NCI-H1417 treated with DMSO at 0.1 percent for 48 hours (cell line): Measurements from ENCODE around the gene TRPC1.

Experiments
- DNase-seq: peaks from one replicate; lab custom pipeline; 2025; lab: John Stamatoyannopoulos, UW

Gene TRPC1

GRCh38 chr3:142754494-142754893 is 30.7 kb downstream of the TRPC1 start:
- DNase-seq: no peak

GRCh38 chr3:142768338-142768737 is 44.5 kb downstream of the TRPC1 start:
- no peak for DNase-seq

DNA sequence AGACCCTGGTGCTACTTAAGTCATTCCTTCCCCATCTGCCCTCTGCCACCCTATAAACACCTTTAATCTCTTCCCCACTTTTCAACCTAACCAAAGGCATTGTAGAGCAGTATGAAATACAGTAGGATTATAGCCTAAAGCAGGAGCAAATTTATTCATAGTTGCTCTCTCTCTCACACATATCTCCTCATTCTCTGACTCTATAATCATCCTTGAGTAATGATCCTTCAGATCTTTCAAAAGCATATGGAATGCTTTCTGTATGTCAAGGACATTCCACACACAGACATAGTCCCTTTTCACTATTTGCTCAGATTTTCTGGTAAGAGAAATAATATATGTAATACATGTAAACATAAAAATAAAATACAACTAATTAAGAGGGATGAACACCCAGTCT is 54.1 kb downstream of the TRPC1 start:
- no peak for DNase-seq

DNA sequence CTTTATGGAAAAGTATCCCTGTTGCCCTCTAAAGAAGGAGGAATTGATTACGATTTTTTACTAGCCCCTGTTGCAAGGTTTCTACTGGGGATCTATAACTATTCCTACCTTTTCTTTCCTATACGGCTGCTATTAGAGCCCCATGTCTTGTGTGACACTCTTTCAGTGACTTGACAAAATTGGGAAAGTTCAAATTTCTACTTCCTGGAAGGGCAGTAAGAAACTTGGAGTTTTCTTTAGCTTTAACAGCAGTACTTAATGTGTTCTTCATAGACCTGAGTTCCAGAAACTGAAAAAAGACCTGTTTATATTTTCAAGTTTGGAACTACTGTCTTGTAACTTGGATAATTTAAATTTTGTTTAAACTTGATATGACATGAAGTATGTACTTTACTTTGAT is 54.7 kb downstream of the TRPC1 start:
- no peak for DNase-seq

DNA sequence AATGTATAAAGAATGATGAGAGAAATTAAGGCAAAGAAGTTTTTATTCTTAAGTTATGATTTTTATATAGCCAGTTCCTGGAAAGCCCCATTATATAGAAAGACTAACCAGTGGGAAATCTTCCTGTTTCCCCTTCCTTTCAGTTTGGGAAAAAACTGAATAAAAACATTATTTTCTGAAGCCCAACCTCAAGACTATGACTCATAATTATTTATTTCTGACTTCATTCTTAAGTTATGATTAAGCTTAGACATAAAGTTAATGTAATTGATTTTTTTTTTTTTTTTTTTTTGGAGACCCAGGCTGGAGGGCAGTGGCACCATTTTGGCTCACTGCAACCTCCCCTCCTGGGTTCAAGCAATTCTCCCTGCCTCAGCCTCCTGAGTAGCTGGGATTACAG is 55.8 kb downstream of the TRPC1 start:
- no peak for DNase-seq

- no peak for DNase-seq
Observed at GRCh38 chr3:142782616-142783015, 58.8 kb downstream of the TRPC1 start.

- DNase-seq: no peak
Observed at GRCh38 chr3:142784228-142784627, 60.4 kb downstream of the TRPC1 start.

DNA sequence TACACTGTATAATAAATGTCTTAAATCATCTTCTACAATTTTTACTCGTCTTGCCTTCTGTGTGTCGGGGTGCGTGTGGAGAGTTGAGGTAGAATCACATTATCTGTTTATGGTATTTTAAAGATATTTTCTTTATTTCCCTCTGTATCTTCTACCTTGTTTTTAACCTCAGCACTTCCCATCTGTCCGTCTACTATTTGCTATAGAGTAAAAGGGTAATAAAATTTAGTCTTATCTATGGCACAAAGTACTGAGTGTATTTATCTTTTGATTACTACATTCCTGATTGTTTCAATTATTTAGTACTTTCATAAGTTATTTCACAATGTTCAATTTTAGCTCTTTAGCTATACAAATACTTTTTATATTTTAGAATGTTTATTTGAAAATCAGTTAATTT is 62.2 kb downstream of the TRPC1 start:
- no peak for DNase-seq

DNA sequence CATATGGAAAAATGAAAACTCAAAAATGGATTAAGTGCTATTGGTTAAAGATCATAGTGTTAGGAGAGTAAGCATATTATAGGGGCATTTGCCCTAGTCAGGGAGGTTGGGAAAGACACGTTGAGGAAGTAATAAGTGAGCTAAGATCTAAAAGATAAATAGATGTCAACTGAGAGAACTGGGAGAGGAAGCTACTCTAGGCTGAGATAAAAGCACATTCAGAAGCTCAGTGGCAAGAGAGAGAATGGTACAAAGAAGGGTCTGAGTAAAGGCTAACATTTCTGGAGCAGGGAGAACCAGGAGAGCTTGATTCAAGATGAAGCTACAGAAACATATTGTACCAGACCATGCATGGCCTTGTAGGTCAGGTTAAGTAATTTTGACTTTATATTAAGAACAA is 63.9 kb downstream of the TRPC1 start:
- no peak for DNase-seq

DNA sequence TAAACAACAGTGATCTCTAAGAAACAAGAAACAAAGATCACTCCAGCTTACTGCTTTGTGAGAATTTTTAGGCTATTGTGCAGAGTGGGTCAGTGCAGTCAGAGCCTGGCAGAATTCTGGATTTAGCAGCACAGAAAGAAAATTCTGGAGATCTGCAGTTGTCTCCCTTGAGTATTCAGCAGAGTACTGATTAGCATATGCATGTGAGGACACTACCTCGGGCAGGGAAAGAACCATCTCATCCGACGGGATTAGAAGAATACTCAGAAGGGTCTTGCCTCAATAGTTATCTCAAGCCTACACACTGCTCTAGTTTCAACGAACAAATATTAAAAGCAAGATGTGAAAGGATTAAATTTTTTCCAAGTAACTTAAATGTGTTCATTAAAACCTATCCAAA is 70.7 kb downstream of the TRPC1 start:
- DNase-seq: no peak

GRCh38 chr3:142795332-142795731 is 71.5 kb downstream of the TRPC1 start:
- DNase-seq: no peak

GRCh38 chr3:142796823-142797222 is 73.0 kb downstream of the TRPC1 start:
- no peak for DNase-seq

- no peak for DNase-seq
Observed at GRCh38 chr3:142801746-142802145, 77.9 kb downstream of the TRPC1 start.

- DNase-seq: no peak
Observed at GRCh38 chr3:142802891-142803290, 79.1 kb downstream of the TRPC1 start.

DNA sequence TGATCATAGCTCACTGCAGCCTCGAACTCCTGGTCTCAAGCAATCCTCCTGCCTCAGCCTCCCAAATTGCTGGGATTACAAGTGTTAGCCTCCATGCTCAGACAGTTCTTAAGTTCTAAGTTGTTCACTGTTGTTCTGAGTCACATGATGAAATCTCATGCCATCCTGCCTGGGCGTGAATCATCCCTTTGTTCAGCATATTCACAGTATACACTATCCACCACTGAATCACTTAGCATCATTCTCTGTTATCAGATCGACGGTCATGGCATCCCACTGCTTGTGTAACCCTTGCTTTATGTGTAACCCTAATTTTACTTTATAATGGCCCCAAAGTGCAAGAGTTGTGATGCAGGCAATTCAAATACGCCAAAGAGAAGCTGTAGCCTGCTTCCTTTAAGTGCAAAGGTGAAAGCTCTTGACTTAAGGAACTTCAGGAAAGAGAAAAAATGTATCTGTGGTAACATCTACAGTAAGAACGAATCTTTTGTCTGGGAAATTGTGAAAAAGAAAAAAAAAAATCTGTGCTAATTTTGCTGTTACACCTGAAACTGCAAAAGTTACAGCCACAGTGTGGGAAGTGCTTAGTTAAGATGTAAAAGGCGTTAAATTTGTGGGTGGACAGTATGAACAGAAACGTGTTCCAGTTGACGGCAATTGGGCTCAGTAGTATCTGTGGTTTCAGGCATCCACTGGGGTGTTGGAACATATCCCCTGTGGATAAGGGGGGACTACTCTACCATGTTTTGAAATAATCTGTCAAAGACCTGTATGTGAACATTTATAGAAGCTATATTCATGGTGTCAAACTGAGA is 84.5 kb downstream of the TRPC1 start:
- no peak for DNase-seq

GRCh38 chr3:142809259-142809658 is 85.4 kb downstream of the TRPC1 start:
- DNase-seq: no peak

- DNase-seq: no peak
Observed at GRCh38 chr3:142815803-142816202, 92.0 kb downstream of the TRPC1 start.

DNA sequence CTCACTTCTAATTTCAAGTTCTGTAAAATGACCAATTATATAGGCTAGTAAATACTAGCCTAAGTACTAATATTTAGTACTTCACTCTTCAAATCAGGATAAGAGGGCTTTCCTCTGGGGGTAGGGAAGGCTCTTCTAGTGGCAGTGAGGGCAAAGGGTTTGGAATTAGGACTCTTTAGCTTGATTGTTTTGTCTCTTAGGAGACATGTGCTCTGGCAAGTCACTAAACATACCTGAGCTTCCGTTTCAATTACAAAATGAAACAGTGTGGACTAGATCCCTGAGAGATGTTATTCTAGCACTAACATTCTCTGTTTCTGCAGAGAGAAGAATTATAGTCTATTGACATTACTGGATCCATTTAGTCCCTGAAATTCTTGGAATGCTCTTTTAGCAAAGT is 93.5 kb downstream of the TRPC1 start:
- no peak for DNase-seq

DNA sequence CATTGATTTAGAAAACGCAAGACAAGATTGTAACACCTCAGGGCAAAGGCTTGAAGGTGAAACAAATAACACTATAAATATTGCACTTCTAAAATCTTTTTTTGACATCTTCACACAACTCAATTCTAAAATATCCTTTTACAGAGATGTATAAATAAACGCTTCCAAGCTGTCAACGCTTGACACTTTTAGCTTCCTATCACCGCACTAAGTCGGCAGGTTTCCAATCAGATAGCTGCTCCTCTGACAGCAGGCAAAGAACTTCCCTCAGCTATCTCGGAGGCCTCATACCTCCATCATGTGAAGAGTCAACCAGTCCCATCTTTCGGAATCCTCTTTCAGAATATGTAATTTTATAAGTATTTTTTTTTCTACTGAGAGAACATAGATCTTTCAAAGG is 94.1 kb downstream of the TRPC1 start:
- DNase-seq: no peak

DNA sequence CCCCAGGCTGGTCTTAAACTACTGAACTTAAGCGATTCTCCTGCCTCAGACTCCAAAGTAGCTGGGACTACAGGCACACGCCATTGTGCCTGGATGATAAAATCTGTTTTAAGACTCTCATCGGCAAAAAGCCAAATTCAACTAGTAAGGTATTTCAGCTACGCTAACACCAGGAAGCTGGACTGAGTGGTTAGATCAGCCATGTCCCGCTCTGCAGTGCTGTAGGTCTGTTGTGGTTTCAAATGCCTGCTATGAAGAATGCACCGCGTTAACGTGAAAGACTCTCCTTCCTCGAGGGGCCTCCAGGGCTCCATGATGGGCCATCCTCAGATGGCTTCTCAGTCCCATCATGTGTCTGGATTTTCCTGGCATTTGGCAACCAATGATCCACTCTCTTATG is 94.8 kb downstream of the TRPC1 start:
- no peak for DNase-seq

DNA sequence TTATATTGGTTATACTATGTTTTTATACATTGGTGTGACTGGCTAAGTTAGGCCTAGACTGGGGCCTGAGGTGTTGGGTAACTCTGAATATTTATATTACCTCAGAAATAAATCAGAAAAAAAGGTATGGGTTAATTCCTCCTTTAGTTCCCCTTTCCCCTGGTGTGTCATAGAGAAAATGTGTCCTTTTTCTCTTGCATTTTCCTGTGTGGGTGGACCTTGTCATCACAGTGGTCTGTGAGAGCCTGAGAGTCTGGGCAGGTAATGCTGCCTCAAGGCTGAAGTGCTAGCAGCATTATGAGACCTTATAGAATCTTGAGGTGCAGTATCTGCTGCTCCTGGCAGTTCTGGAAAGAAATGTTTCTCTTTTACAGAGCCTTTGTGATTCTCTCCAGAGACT is 95.3 kb downstream of the TRPC1 start:
- DNase-seq: no peak

DNA sequence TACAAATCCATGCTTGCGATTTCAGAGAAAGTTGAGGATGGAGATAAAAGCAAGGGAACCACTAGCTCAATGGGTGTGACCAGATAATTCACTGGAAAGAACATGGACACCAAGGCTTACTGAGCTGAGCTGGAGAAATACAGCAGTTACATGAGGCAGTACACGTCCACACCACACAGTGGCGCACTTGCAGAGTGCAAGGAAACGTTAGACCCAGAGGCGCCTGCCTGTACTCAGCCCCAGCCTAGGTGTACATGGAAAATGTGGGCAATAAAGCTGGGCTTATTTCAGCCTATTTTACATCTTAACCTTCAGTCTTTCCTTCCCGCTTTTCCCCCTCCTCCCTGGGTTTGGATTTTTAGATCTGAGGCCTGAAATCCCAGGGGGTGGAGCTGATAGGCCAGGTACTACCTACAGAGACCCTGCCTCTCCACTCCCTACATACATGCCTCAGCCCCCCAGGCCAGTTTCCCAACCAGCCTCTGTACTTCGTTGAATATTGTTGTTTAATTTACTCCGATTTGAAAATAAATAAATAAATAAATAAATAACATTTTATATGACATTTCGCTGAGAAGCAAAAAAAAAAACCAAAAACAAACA is 105.0 kb downstream of the TRPC1 start:
- DNase-seq: peak; percentile 40

GRCh38 chr3:142837526-142837925 is 113.7 kb downstream of the TRPC1 start:
- DNase-seq: no peak

DNA sequence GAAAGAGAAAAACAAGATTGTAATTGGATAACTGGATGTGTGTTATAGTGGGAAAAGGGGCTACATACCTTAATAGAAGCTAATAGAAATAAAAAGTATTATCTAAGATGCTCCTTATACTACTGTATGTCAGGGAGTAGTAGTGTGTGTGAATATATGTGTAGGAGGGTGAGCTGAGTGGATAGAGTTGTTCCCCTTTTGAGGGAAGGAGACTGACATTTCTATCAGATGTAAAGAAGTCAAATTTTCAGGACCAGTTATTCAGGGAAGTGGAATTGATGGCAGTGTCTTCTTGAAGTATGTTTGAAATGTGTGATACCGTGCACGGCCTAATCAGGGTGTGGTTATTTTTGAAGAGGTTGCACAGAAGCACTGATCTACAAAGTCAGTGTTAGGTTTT is 116.0 kb downstream of the TRPC1 start:
- DNase-seq: no peak
